Nasal cavity respiratory epithelium epithelial cell of viscerocranial mucosa (primary cell): ENCODE data around the gene TRIM51. TPM values are rescaled to one million over a fixed set of nuclear protein-coding genes. Genes with fewer than 3 reads are reported as not detected.

ENCODE experiments used
- total RNA-seq: library from RNA; depleted of rRNA; stranded (reverse); fragments of >200 nt; gene quantifications from 2 replicates; pipeline ENCODE4 v1.2.3, GENCODE V29; 2014

TRIM51 gene
- not detected in 2 replicates for total RNA-seq

DNA sequence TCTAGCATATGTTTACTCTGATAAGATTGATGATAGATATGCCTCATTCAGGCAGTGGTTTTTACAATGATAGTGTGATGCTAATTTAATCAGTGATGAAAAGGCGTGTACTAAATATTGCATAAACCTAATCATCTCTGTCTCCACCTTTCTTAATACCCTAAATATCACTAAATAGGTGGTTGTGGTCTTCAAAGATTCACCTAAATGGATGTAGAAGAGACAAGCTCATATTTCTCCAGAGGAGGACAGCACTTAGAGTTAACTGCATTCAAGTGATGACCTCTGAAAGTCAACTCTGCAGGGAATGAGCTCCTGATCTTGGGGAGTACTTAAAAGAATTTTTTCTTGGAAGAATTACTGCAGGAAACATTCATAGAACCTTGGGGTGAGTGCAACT lies at the start of gene TRIM51:
TRIM51 (plus strand) TSS at position 301 of the 400 bp plus-strand sequence. CDS start 2,132 bp downstream, outside the sequence.

DNA sequence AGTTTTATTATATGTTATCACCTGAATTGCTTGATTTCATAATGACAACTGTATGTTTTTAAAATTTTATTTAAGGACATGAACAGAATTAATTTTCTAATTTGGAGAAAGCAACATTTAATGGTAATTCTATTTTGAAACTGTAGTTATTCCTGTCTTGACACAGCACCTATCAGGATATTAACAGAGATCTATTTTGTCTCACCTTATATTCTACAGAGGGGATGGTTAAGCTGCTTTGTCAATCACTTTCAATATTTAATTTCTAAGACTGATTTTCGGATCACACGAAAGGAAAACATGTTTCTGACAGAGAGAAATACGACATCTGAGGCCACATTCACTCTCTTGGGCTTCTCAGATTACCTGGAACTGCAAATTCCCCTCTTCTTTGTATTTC lies 44.6 kb upstream of the TRIM51 start, which contains the start of gene OR5D16:
OR5D16 (plus strand) TSS at position 301 of the 400 bp plus-strand sequence; CDS start at position 301, 0 bp downstream.

DNA sequence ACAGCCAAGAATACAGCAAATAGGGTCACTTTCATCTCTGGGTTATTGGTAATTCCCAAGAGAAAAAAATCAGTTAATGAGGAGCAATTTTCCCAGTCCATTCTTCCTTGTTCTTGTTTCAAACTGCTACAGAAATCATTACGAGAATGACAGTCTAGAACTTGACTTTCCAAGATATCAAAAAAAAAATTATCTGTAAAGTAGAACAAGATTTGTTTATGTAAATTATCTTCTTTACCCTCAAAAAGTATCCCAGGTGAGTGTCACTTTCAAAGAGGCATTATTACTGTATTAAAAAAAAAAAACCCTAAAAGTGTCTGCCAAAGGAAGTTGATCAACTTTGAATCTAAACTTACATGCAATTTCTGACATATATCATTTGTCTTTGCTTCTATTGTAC lies 31.4 kb downstream of the TRIM51 start, which contains the start of gene OR5W2:
OR5W2 (minus strand) TSS at position 101 of the 400 bp plus-strand sequence; CDS start at position 101, 0 bp downstream.

GRCh38 chr11:55936300-55936699 lies 53.2 kb downstream of the TRIM51 start, which contains the start of gene OR5I1:
Gene OR5I1 (minus strand): TSS chr11:55936400. CDS start chr11:55936400, 0 bp downstream.

Other genes with a start within 250 kb of the TRIM51 start
- gene OR4P4, start 248.2 kb upstream of the TRIM51 start, total RNA-seq, result not detected in 2 replicates
- gene OR4S2, start 235.0 kb upstream of the TRIM51 start, total RNA-seq, result not detected in 2 replicates
- gene OR4C6, start 221.1 kb upstream of the TRIM51 start, total RNA-seq, result not detected in 2 replicates
- gene OR5D13, start 109.9 kb upstream of the TRIM51 start, total RNA-seq, result not detected in 2 replicates
- not detected in 2 replicates for gene OR5D14, start 87.7 kb upstream of the TRIM51 start, total RNA-seq
- not detected in 2 replicates for gene OR5L1, start 71.9 kb upstream of the TRIM51 start, total RNA-seq
- gene OR5D18, start 63.7 kb upstream of the TRIM51 start, total RNA-seq, result not detected in 2 replicates
- not detected in 2 replicates for gene OR5L2, start 56.1 kb upstream of the TRIM51 start, total RNA-seq
- not detected in 2 replicates for gene OR5D16, start 44.5 kb upstream of the TRIM51 start, total RNA-seq
- gene OR5W2, start 31.3 kb downstream of the TRIM51 start, total RNA-seq, result not detected in 2 replicates
- gene OR5I1, start 53.1 kb downstream of the TRIM51 start, total RNA-seq, result not detected in 2 replicates
- not detected in 2 replicates for gene OR10AG1, start 86.6 kb downstream of the TRIM51 start, total RNA-seq
- gene OR5F1, start 111.3 kb downstream of the TRIM51 start, total RNA-seq, result not detected in 2 replicates
- not detected in 2 replicates for gene OR5AS1, start 144.4 kb downstream of the TRIM51 start, total RNA-seq
- gene OR8I2, start 210.0 kb downstream of the TRIM51 start, total RNA-seq, result not detected in 2 replicates
- not detected in 2 replicates for gene OR8H2, start 220.4 kb downstream of the TRIM51 start, total RNA-seq
- not detected in 2 replicates for gene OR8H3, start 239.1 kb downstream of the TRIM51 start, total RNA-seq